G401 (cell line): ENCODE measurements around the gene STUM. TPM values are rescaled to one million over a fixed set of nuclear protein-coding genes. Genes with fewer than 3 reads are reported as not detected.
"Not testable (repeated sequence)": the region's sequence is repeated elsewhere in the genome, so short reads cannot be mapped to it uniquely, and the experiment has no call there.

Experiments
- DNase-seq: peaks from one replicate; pipeline ENCODE4 v3.0.0-alpha.2; 2015; ENCODE audit warnings: low spot score
- in situ Hi-C: cut with HindIII; loops from 2 replicates; pipeline ENCODE4 v1.10.0; 2016; ENCODE audit warnings: low sequenced_read_pairs, mixed read lengths
- total RNA-seq: library from RNA; depleted of rRNA; stranded (reverse); fragments of >200 nt; shearing (Covaris generic); gene quantifications from 2 replicates; pipeline ENCODE4 v1.2.3, GENCODE V29; 2014; rRNA removed

STUM gene, protein sequence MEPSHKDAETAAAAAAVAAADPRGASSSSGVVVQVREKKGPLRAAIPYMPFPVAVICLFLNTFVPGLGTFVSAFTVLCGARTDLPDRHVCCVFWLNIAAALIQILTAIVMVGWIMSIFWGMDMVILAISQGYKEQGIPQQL
- not detected in 2 replicates for total RNA-seq

- DNase-seq: peak; percentile 32
- in situ Hi-C loops: loop anchor here (10.0 kb wide), 1 partner anchor 56 kb away; no protein-coding TSS in a partner anchor
These were observed at the start of gene STUM for GRCh38 chr1:226548256-226549093. Gene STUM (plus strand): TSS chr1:226548764. CDS start chr1:226548905, 141 bp downstream.

- in situ Hi-C loops, DNase-seq: not testable (repeated sequence)
These were observed 48.9 kb upstream of the STUM start for GRCh38 chr1:226499699-226500098.

DNA sequence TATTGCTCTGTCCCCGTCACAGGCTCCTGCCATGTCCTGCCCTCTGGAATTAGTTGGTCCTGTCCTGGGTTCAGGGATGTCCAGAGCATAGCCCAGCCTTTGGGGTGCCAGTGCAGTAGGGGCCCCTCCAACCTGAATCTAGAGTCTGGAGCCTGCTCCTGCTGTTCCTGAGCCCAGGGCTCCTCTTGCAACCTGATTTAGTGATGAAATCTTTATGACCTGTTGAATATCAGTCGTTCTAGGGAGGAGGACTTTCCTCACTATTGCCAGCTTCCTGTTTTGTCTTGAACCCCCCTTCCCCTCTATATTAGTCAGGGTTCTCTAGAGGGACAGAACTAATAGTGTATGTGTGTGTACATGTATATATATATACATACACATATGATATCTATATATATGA is 42.5 kb upstream of the STUM start:
- no peak for DNase-seq
- in situ Hi-C loops: no loop called here

GRCh38 chr1:226506921-226507320 is 41.6 kb upstream of the STUM start:
- in situ Hi-C loops: no loop called here

GRCh38 chr1:226510453-226510852 is 38.1 kb upstream of the STUM start:
- peak; percentile 98 for DNase-seq
- in situ Hi-C loops: no loop called here

More at GRCh38 chr1:226506921-226507320, 41.6 kb upstream of the STUM start:
- peak; percentile 47 for DNase-seq

- DNase-seq: no peak
- in situ Hi-C loops: no loop called here
These were observed 37.3 kb upstream of the STUM start for GRCh38 chr1:226511296-226511695.

- DNase-seq: no peak
- in situ Hi-C loops: no loop called here
These were observed 36.4 kb upstream of the STUM start for GRCh38 chr1:226512076-226512728.

DNA sequence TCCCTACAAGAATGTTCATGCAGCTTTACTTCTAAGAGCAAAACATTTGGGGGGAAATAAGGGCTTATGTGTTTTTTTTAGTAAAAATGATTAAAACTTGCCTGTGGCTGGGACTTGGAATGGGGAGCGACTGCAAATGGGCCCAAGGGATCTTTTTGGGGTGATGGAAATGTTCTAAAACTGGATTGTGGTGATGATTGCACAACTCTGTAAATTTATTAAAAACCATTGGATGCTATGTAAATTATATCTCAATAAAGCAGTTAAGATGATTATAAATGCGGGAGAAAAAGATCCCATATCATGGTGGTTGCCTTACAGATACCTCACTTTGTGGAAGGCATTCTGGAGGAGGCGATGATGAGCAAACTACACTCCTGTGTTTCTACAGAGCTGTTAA is 30.2 kb upstream of the STUM start:
- DNase-seq: no peak
- in situ Hi-C loops: no loop called here

DNA sequence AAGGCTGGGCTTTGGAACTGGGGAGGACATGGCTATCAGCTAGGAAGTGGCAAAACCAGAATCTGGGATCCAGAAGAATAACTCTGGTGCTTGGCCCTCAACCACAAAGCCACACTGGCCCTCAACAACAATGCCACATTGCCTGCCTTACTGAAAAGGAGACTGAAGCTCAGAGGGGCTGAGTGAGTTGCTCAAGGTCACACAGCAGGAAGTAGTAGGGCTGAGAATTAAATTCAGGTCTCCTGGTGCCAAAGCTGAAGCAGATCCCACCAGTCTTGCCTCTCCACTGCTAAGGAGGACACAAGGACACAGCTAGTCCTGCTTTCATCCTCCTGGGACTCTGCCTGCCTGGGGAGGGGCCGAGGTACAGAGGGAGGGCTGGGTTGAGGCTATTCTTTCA is 29.4 kb upstream of the STUM start:
- in situ Hi-C loops: no loop called here

GRCh38 chr1:226519716-226520598 is 28.6 kb upstream of the STUM start:
- peak; percentile 74 for DNase-seq
- in situ Hi-C loops: no loop called here

More for the DNA sequence above, 29.4 kb upstream of the STUM start:
- DNase-seq: no peak

DNA sequence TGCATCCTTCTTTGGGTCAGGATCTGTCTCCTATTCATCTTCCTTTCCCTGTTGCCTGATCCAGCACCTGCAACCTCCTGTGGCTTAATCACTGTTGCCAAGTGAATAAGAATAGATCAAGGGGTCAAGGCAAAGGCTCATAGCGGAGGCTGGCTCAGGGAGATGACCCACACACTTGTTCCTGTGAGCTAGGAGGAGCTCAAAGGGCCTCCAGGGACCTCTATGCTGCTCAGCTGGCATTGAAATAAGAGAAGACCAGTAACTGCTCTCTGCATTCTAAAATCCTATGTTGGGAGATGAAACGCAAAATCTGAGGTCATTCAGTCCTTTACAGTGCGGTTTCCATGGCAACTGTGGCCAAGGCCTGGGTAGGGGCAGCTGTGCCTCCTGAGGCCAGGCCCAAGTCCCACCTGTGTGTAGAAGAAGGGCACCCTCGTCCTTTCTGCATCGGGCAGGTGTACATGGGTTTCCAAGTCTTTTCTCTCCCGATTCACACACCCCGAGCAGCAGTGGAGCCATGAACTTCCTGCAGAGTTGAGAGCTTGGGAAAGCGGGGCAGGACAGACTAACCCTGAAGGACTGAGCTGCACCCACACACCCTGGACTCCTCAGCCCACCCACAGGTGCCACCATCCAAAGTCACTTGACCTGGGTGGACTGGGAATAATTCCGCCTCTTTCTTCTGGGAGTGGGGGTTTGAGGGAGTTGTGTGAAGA is 27.8 kb upstream of the STUM start:
- DNase-seq: no peak
- in situ Hi-C loops: no loop called here

GRCh38 chr1:226523646-226524406 is 24.7 kb upstream of the STUM start:
- in situ Hi-C loops: no loop called here
- no peak for DNase-seq

DNA sequence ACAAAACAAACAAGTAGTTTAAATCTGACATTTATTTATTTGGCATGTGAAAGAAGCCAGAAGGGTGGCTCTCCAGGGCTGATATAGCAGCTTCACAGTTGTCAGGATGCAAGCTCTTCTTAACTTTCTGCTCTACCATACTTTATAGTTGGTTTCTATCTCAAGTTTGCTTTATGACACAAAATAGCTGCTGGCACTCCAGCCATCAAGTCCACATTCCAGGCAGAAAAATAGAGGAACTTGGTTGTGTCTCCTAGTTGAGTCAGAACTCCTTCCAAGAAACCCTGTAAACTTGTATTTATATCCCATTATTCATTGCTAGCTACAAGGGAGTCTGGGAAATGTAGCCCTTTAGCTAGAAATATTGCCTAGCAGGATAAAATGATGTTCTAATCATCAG is 24.0 kb upstream of the STUM start:
- in situ Hi-C loops: no loop called here
- DNase-seq: no peak

DNA sequence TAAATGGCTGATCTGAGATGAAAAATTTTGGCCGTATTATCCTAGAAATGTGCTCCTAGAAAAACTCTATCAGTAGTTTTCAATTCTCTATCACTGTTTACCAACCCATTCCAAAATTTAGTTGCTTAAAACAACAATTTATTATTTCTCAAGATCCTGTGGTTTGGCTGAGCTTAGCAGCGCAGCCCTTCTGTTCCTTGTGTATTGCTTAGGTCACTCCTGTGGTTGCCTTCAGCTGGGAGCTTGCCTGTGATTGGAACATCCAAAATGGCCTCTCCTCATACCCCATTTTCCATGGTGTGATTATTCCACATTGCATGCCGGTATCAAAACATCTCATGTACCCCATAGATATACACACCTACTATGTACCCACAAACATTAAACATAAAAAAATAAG is 22.8 kb upstream of the STUM start:
- DNase-seq: no peak
- in situ Hi-C loops: no loop called here

DNA sequence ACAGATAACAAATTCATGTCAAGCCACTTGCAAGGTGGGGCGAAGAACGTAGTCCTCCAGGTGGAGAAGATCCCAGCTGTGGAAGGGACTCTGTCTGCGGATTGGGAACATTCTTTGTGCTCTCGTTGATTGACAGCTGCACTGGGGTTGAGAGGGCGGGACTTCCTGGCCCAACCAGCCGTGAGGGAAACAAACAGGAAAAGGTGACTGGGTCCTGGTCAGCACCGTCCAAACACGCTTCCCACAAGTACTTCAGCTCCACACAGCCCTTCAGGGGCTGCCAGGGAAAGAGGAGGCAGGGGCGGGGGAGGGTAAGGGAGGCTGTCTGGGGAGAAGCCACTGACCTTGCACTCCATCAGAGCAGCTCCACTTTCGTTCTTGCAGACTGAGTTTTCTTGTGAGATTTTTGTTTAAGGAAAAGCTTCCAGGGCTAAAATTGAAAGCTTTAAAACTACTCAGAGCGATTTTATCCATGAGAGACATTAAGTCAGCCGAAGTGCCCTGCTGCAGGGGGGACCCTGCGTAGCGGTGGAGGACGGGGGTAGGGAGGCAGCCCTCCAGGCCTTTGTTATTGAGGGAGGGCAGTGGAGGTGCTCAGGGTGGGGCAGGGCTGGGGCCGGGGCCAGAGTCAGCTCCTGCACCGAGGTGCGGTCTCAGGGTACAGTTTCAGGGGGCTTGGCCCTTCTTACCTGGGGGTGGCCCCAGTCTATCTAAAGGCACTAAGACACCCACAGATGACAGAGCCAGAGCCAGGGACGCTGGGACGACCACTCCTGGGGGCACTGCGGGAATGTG is 21.6 kb upstream of the STUM start:
- no peak for DNase-seq

DNA sequence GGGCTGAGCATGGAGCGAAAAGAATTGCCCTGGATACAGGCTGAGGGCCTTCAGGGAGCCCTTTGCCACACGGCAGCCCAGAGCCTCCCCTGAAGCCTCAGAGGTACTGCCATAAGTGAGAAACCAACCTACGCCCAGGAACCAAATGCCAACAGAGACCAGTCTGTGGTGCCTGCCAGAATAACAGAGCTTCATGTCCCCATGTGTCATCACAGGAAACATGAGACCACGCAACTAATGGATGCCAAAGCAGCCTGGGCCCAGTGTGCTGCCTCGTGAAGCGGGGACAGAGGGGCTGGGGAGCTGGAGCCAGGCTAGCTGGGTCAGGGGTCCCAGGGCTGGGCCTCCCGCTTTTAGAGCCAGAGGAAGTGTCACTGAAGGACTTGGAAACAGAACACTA is 18.7 kb upstream of the STUM start:
- in situ Hi-C loops: no loop called here
- DNase-seq: no peak

More for the DNA sequence above, 21.6 kb upstream of the STUM start:
- in situ Hi-C loops: no loop called here

- in situ Hi-C loops: no loop called here
- no peak for DNase-seq
These were observed 18.0 kb upstream of the STUM start for GRCh38 chr1:226530591-226530990.
